HEK293 (cell line): ENCODE results near the gene DCLRE1C.

Experiments
- CTCF ChIA-PET: fragments of 350-600 bp; formaldehyde crosslinking; extraction: SDS; loops from one replicate; lab custom pipeline; 2021; ENCODE audit warnings: antibody characterized with exemption; lab: Yijun Ruan, JAX
- POLR2A ChIA-PET: fragments of 300-600 bp; formaldehyde crosslinking; extraction: SDS; loops from one replicate; lab custom pipeline; 2020; ENCODE audit warnings: antibody characterized with exemption, inconsistent platforms; lab: Yijun Ruan, JAX
- H3K27ac ChIP-seq: fragments of 200-500 bp; sonication (Bioruptor generic); 2 replicates; pipeline ENCODE4 v1.5.1; 2014; ENCODE audit warnings: low read depth, low read length, control low read depth, inconsistent platforms; ENCODE audit errors: extremely low read depth
- H3K36me3 ChIP-seq, 2 experiments: fragments of 200-500 bp in 1 of 2; sonication (Bioruptor generic) in 1 of 2; 1 replicate in 1 of 2; 2 replicates in 1 of 2; pipeline ENCODE4 v1.5.1; 2014 to 2017; ENCODE audit warnings: inconsistent platforms in 2 of 2, low read length in 2 of 2; ENCODE audit not compliant: control insufficient read depth in 2 of 2, insufficient read depth in 1 of 2
- H3K4me1 ChIP-seq: fragments of 200-500 bp; sonication (Bioruptor generic); 2 replicates; pipeline ENCODE4 v1.5.1; 2014; ENCODE audit warnings: mild to moderate bottlenecking, low read length, inconsistent platforms; ENCODE audit not compliant: control insufficient read depth, insufficient read depth
- H3K4me3 ChIP-seq: 2 replicates; pipeline ENCODE4 v1.5.1; 2011; ENCODE audit warnings: low read depth, mild to moderate bottlenecking, control low read depth, low read length, moderate library complexity
- H3K9me3 ChIP-seq: fragments of 200-500 bp; sonication (Bioruptor generic); 2 replicates; pipeline ENCODE4 v1.5.1; 2014; ENCODE audit warnings: low read depth, low read length, inconsistent platforms; ENCODE audit not compliant: control insufficient read depth, insufficient read depth
- BCL11B ChIP-seq: fragments of 450-650 bp; formaldehyde crosslinking; IDR thresholded peaks from 2 replicates; pipeline ENCODE4 v1.5.1; 2016; ENCODE audit warnings: low read depth, missing biosample characterization, missing genetic modification characterization
- GLI4 ChIP-seq: fragments of 450-650 bp; formaldehyde crosslinking; IDR thresholded peaks from 2 replicates; pipeline ENCODE4 v1.5.1; 2016; ENCODE audit warnings: missing biosample characterization, missing genetic modification characterization
- HOXC10 ChIP-seq: sonication (generic); formaldehyde crosslinking; IDR thresholded peaks from 2 replicates; pipeline ENCODE4 v1.8.1; 2023; ENCODE audit warnings: mild to moderate bottlenecking, missing genetic modification reagents
- MZF1 ChIP-seq: fragments of 450-650 bp; formaldehyde crosslinking; IDR thresholded peaks from 2 replicates; pipeline ENCODE4 v1.5.1; 2017; ENCODE audit warnings: missing biosample characterization, missing genetic modification characterization, borderline replicate concordance
- ZBTB11 ChIP-seq: fragments of 450-650 bp; formaldehyde crosslinking; conservative IDR thresholded peaks from 2 replicates; pipeline ENCODE4 v1.5.1; 2016; ENCODE audit warnings: low read depth, missing biosample characterization, missing genetic modification characterization
- ZNF112 ChIP-seq: fragments of 450-650 bp; formaldehyde crosslinking; IDR thresholded peaks from 2 replicates; pipeline ENCODE4 v1.5.0; 2017; ENCODE audit warnings: missing biosample characterization, missing genetic modification characterization
- ZNF121 ChIP-seq: fragments of 450-650 bp; formaldehyde crosslinking; IDR thresholded peaks from 2 replicates; pipeline ENCODE4 v1.5.1; 2016; ENCODE audit warnings: missing biosample characterization, missing genetic modification characterization
- ZNF266 ChIP-seq: fragments of 450-650 bp; formaldehyde crosslinking; IDR thresholded peaks from 2 replicates; pipeline ENCODE4 v1.5.1; 2016; ENCODE audit warnings: missing biosample characterization, missing genetic modification characterization, low read depth
- ZNF302 ChIP-seq: fragments of 450-650 bp; formaldehyde crosslinking; IDR thresholded peaks from 2 replicates; pipeline ENCODE4 v1.5.1; 2016; ENCODE audit warnings: missing biosample characterization, missing genetic modification characterization, low read depth
- ZNF341 ChIP-seq: fragments of 450-650 bp; formaldehyde crosslinking; IDR thresholded peaks from 2 replicates; pipeline ENCODE4; 2016; ENCODE audit warnings: low read depth, missing biosample characterization, missing genetic modification characterization
- ZNF354C ChIP-seq: fragments of 450-650 bp; formaldehyde crosslinking; IDR thresholded peaks from 2 replicates; pipeline ENCODE4 v1.5.1; 2016; ENCODE audit warnings: missing biosample characterization, missing genetic modification characterization, low read depth, borderline replicate concordance
- ZNF404 ChIP-seq: fragments of 450-650 bp; formaldehyde crosslinking; IDR thresholded peaks from 2 replicates; pipeline ENCODE4 v1.5.1; 2017; ENCODE audit warnings: missing biosample characterization, missing genetic modification characterization
- ZNF488 ChIP-seq: fragments of 450-650 bp; formaldehyde crosslinking; IDR thresholded peaks from 2 replicates; pipeline ENCODE4 v1.5.1; 2016; ENCODE audit warnings: missing biosample characterization, missing genetic modification characterization
- ZNF510 ChIP-seq: fragments of 450-650 bp; formaldehyde crosslinking; IDR thresholded peaks from 2 replicates; pipeline ENCODE4 v1.5.1; 2018; ENCODE audit warnings: mild to moderate bottlenecking, missing genetic modification characterization, missing biosample characterization; ENCODE audit not compliant: insufficient replicate concordance
- ZNF521 ChIP-seq: fragments of 450-650 bp; formaldehyde crosslinking; IDR thresholded peaks from 2 replicates; pipeline ENCODE4 v1.5.1; 2017; ENCODE audit warnings: missing biosample characterization, mild to moderate bottlenecking, missing genetic modification characterization
- ZNF596 ChIP-seq: fragments of 450-650 bp; IDR thresholded peaks from 2 replicates; pipeline ENCODE4 v1.5.0; 2018; ENCODE audit warnings: missing biosample characterization, mild to moderate bottlenecking, missing genetic modification characterization, moderate library complexity
- ZNF621 ChIP-seq: fragments of 450-650 bp; formaldehyde crosslinking; IDR thresholded peaks from 2 replicates; pipeline ENCODE4 v1.5.1; 2017; ENCODE audit warnings: missing biosample characterization, missing genetic modification characterization
- ZNF624 ChIP-seq: fragments of 450-650 bp; formaldehyde crosslinking; IDR thresholded peaks from 2 replicates; pipeline ENCODE4 v1.5.1; 2017; ENCODE audit warnings: missing biosample characterization, missing genetic modification characterization
- ZNF645 ChIP-seq: fragments of 450-650 bp; formaldehyde crosslinking; IDR thresholded peaks from 2 replicates; pipeline ENCODE4; 2016; ENCODE audit warnings: missing biosample characterization, missing genetic modification characterization
- ZNF776 ChIP-seq: fragments of 450-650 bp; formaldehyde crosslinking; IDR thresholded peaks from 2 replicates; pipeline ENCODE4 v1.5.0; 2017; ENCODE audit warnings: missing biosample characterization, missing genetic modification characterization, borderline replicate concordance
- ZSCAN23 ChIP-seq: fragments of 450-650 bp; formaldehyde crosslinking; IDR thresholded peaks from 2 replicates; pipeline ENCODE4 v1.5.1; 2016; ENCODE audit warnings: missing biosample characterization, missing genetic modification characterization
- ZSCAN30 ChIP-seq: fragments of 450-650 bp; IDR thresholded peaks from 2 replicates; pipeline ENCODE4 v1.5.1; 2018; ENCODE audit warnings: missing biosample characterization, mild to moderate bottlenecking, missing genetic modification characterization, moderate library complexity
- ZSCAN5A ChIP-seq: fragments of 450-650 bp; formaldehyde crosslinking; IDR thresholded peaks from 2 replicates; pipeline ENCODE4 v1.5.1; 2016; ENCODE audit warnings: missing biosample characterization, missing genetic modification characterization

The DCLRE1C gene

GRCh38 chr10:14926722-14927416 is 27.0 kb downstream of the DCLRE1C start:
- Histone ChIP-seq H3K4me3 (no peak overlapping the region), H3K9me3 (no peaks in the 10 kb centered on the region)
- CTCF ChIA-PET: interaction anchor here (0.7 kb wide), 1 partner anchor 20 kb away, joined by 4 read pairs; no protein-coding TSS in a partner anchor
- TF ChIP-seq ZSCAN5A (tag by site-specific recombination): no peak
- no peak for TF ChIP-seq ZNF302 (tag by site-specific recombination)
- no peak for TF ChIP-seq ZNF121 (tag by site-specific recombination)
- no peak for TF ChIP-seq ZNF266 (tag by site-specific recombination)
- no peak for TF ChIP-seq ZNF354C (tag by site-specific recombination)
- no peak for TF ChIP-seq ZSCAN23 (tag by site-specific recombination)
- TF ChIP-seq ZNF521: no peak
- no peak for TF ChIP-seq ZNF621 (tag by site-specific recombination)
- no peak for TF ChIP-seq HOXC10 (CRISPR knock-in tag)
- TF ChIP-seq GLI4 (tag by site-specific recombination): no peak
- TF ChIP-seq ZNF624 (tag by site-specific recombination): no peak
- no peak for TF ChIP-seq MZF1
- no peak for TF ChIP-seq BCL11B (tag by site-specific recombination)
- TF ChIP-seq ZBTB11: no peak
- no peak for TF ChIP-seq ZNF776 (tag by site-specific recombination)
- TF ChIP-seq ZNF341: no peak
- TF ChIP-seq ZSCAN30 (tag by site-specific recombination): no peak
- TF ChIP-seq, all 188 proteins: peak for 0
- Histone ChIP-seq H3K4me1 (no peaks in the 10 kb centered on the region), H3K36me3 (peaks cover 67 to 81% of the 10 kb centered on the region in 2 experiments), H3K27ac (no peak overlapping the region)
- POLR2A ChIA-PET: no interaction called here

- H3K36me3 ChIP-seq: peaks cover 65 to 81% of the 10 kb centered on the region in 2 experiments
- H3K27ac ChIP-seq: no peak overlapping the region
- ChIA-PET CTCF (no interaction called here), POLR2A (no interaction called here)
- no peak overlapping the region for H3K4me3 ChIP-seq
- H3K9me3 ChIP-seq: no peaks in the 10 kb centered on the region
- TF ChIP-seq ZNF112 (tag by site-specific recombination): no peak
- TF ChIP-seq ZNF596 (tag by site-specific recombination): no peak
- no peak for TF ChIP-seq ZNF645 (tag by site-specific recombination)
- no peak for TF ChIP-seq ZNF510 (tag by site-specific recombination)
- no peak for TF ChIP-seq ZNF488
- TF ChIP-seq MZF1: no peak
- TF ChIP-seq ZNF404 (tag by site-specific recombination): no peak
- no peaks in the 10 kb centered on the region for H3K4me1 ChIP-seq
Measured at GRCh38 chr10:14926061-14926470, 27.8 kb downstream of the DCLRE1C start.
